GM21526 (cell line): ENCODE data around the gene VAV1.
"Not testable (repeated sequence)": the region's sequence is repeated elsewhere in the genome, so short reads cannot be mapped to it uniquely, and the experiment has no call there.

Experiments
- ATAC-seq: cut with Tn5 transposase; IDR thresholded peaks from one replicate; pipeline ENCODE4 v1.9.1; 2021; ENCODE audit warnings: moderate library complexity; ENCODE audit not compliant: unreplicated experiment, low FRiP score

VAV1 gene

DNA sequence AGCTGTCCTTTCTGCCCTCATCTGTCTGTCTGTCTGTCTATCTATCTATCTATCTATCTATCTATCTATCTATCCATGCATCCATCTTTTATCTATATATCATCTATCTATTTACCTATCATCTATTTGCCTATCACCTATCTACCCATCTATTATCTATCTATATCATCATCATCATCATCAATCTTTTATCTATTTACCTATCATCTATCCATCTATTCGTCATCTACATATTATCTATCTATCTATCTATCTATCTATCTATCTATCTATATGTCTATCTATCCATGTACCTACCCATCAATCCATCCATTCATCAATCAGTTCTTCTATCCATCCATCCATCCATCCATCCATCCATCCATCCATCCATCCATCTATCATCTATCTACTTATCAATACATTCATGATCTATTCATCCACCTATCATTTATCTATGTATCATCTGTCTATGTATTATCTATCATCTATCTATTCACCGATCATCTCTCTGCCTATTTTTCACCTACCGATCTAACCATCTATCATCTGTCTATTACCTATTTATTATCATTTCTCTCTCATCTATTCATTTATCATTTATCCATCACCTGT lies 65.7 kb downstream of the VAV1 start:
- ATAC-seq: no peak

DNA sequence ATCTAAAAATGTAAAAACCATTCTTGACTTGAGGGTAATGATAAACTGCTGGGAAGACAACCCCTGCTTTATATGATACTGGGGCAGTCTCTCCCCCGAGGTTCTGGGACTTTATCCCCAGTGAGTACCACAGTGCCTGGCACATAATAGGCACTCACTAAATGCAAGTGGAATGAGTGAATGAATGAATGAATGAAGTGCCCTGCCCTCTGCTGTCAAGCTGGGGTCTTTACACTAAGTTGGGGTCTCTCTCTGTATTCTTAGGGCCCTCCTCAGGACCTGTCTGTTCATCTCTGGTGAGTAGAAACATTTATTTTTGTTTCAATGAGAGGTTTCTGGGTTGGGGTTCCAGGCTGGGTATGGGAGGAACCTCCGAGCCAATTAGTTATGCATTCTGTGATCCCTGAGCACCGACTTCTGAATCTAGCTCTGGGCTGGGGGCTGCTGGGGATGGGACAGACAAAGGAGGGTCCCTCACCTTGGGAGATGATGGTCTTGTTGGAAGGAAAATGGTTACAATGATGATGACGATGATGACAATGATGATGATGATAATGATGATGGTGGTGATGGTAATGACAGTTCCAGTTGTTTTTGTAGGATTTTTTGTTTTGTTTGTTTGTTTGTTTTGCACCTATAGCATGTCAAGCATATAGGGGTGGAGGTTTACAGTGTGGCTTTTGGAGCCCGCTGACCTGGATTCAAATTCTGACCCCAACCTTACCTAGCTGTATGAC lies 70.5 kb downstream of the VAV1 start:
- ATAC-seq: no peak

DNA sequence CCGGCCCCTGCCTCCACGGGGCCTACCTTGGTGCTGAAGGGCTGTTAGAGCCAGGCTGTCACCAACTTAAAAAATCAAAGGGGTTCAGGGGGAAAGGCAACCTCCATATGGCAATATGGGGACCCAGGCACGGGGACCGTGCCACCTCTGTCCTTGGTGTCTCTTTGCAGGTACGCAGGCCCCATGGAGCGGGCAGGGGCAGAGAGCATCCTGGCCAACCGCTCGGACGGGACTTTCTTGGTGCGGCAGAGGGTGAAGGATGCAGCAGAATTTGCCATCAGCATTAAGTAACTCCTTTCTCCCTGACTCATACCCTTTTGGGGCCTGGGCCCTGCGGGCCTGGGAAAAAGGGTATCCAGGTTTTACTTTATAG lies 75.3 kb downstream of the VAV1 start:
- no peak for ATAC-seq

DNA sequence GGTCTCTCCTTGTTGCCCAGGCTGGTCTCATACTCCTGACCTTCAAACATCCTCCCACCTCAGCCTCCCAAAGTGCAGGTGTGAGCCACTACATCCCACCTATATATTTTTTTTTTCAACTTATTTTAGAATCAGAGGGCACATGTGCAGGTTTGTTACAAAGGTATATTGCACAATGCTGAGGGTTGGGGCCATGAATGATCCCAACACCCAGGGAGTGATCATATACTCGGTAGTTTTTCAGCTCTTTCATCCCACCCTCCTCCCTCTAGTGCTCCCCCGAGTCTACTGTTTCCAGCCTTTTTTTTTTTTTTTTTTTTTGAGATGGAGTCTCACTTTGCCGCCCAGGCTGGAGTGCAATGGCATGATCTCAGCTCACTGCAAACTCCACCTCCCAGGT lies 76.5 kb downstream of the VAV1 start:
- no peak for ATAC-seq

DNA sequence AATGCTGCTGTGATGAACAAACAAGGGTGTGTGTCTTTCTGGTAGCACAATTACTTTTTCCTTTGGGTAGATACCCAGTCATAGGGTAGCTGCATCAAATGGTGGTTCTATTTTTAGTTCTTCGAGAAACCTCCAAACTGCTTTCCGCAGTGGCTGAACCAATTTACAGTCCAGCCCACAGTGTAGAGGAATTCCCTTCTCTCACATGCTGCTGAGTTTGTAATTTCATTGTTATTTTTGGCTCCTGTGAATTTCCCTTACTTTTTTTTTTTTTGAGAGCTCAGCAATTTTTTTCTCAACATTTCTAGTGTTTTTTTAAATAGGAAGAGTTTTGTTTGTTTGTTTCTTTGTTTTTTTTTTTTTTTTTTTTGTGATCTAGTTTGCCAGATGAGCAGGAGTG lies 77.4 kb downstream of the VAV1 start:
- no peak for ATAC-seq

DNA sequence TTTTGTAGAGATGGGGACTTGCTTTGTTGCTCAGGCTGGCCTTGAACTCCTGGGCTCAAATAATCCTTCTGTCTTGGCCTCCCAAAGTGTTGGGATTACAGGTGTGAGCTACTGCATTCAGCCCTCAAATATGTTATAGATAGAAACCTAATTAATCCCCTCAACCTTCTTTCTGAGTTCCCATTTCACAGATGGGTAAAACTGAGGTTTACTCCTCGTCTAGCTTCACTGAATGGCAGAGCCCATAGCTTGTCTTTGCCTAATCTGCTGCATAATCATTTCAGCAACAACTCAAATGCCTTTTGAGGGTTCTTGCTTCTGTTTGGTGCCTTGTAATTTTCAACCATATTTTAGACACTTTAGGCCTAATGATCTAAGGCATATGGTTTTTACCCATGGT lies 78.9 kb downstream of the VAV1 start:
- no peak for ATAC-seq

DNA sequence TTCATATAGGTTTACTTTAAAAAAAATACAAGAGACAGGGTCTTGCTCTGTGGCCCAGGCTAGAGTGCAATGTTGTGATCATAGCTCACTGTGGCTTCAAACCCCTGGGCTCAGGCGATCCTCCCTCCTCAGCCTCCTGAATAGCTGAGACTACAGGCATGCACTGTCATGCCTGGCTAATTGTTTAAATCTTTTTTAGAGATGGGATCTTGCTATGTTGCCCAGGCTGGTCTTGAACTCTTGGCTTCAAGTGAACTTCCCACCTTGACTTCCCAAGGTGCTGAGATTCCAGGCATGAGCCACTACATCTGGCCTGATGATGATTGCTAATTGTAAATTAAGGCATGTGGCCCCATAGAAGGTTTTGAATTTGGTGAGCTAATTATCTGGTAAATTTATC lies 79.5 kb downstream of the VAV1 start:
- ATAC-seq: no peak

DNA sequence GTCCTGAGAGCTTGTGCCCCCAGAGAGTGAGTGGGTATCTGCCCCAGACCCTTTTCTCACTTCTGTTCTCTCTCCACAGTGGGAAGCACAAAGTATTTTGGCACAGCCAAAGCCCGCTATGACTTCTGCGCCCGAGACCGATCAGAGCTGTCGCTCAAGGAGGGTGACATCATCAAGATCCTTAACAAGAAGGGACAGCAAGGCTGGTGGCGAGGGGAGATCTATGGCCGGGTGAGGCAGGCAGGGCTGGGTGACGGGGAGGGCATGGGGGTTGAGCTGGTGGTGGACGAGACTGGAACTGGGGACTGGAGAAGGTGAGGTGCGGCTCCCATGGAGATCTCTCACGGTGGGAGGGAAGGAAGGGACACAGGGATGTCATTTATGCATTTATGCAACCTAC lies 81.4 kb downstream of the VAV1 start:
- ATAC-seq: no peak

DNA sequence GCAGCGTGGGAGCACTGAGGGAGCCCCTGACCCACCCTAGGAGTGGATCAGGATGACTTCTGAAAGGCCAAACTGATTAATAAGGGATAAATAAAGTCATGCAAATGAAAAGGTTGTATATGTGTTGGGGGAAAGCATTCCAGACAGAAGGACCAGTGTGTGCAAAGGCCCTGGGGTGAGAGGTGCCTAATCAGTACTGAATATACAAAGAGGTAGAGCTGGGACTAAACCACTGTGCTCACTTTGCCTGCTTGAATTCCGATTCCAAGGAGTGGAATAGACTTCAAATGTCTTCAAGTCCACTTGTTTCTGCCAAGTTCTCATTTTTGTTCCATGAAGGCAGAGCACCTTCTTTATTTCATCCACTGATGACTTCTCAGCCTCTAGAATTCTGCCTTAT lies 82.2 kb downstream of the VAV1 start:
- ATAC-seq: no peak

DNA sequence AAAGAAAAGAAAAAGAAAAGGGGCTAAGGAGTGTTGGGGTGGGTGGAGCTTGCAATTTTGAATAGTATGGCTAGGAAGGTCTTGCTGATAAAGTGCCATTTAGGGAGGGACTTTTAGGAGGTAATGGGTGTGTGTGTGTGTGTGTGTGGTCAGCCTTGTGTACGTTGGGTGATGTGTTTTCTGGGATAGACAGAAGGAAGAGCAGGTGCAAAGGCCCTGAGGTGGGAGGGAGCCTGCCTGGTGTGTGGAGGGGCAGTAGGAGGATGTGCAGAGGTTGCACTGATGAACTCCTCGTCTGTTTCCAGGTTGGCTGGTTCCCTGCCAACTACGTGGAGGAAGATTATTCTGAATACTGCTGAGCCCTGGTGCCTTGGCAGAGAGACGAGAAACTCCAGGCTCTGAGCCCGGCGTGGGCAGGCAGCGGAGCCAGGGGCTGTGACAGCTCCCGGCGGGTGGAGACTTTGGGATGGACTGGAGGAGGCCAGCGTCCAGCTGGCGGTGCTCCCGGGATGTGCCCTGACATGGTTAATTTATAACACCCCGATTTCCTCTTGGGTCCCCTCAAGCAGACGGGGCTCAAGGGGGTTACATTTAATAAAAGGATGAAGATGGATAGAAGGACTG lies 84.4 kb downstream of the VAV1 start:
- no peak for ATAC-seq

DNA sequence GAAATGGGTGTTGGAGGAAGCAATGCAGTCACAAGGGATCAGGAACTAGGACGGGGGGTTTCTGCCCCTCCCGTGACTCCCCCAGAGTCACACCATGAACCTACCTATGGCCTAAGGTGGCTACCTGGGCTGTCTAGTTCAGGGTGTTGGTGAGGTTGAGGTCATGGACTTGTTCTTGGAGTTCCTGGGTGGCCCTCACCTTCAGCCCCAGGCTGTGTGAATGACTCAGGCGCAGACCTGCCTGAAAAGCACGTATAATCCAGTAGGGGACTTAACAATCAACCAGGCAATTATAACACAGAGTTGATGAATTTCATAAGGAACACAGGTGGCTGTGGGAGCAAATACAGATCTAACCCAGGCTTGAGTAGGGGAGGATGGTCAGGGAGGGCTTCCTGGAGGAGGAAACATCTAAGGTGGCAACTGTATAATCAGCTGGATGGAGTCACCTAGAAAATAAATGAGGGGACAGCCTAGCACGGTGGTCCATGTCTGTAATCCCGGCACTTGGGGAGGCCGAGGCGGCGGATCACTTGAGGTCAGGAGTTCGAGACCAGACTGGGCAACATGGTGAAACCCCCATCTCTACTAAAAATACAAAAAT lies 89.3 kb downstream of the VAV1 start:
- no peak for ATAC-seq

DNA sequence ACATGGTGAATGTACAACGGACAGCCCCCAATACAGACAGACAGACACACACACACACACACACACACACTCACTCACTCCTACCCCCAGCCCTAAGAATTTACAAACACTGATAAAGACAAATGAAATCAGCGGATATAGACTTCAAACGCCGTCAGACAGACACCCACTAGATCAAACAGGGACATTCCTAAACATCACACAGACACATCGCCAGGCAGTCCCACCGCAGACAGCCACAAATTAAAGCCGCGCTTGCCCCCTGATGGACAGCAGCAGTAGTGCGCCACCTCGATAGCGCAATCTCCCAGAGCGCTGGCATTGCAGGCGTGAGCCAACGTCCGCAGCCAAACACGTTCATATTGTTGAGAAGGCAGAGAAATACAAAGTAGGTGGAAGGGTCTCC lies 90.2 kb downstream of the VAV1 start:
- ATAC-seq: peak; percentile 49

DNA sequence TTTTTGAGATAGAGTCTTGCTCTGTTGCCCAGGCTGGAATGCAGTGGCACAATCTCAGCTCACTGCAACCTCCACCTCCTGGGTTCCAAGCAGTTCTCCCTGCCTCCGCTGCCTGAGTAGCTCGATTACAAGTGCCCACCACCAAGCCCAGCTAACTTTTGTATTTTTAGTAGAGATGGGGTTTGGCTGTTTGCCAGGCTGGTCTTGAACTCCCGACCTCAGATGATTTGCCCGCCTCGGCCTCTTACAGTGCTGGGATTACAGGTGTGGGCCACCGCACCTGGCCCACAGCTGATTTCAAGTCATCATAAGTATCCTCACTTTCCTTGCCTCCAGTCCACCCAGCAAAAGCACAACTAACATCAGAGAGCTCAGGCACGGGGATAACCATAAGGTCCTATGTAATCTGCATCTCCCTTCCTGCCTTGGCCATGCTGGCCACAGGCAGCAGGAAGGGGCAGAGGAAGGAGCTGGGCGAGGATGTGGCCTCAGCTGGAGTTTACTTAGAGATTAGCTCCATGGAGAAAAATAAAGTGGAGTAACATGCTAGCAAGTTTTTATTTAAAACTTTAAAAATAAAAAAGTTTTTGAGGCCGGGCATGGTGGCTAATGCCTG lies 91.9 kb downstream of the VAV1 start:
- no peak for ATAC-seq

DNA sequence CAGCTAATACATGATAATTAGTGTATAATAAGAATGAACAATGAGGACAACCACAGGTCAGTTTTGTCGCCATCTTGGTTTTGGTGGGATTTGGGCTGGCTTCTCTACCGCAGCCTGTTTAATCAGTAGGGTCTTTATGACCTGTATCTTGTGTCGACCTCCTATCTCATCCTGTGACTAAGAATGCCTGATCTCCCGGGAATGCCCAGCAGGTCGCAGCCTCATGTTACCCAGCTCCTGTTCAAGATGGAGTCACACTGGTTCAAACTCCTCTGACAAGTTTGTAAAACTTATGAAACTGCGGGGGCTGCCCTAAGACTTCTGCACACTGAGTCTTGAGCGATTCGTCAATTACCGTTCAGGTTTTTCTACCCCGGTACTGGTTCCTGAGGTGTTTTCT lies 93.3 kb downstream of the VAV1 start:
- ATAC-seq: no peak

DNA sequence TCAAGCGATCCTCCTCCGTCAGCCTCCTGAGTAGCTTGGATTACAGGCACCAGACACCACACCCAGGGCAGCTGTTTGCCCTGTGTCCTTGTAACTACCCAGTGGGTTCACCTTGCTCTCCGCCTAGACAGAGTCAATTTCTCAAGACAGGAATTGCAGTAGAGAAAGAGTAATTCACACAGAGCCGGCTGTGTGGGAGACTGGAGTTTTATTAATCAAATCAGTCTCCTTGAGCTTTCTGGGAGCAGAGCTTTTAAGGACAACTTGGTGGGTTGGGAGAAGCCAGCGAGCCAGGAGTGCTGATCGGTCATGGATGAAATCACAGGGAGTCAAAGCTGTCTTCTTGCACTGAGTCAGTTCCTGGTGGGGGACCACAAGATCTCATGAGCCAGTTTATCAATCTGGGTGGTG lies 94.2 kb downstream of the VAV1 start:
- ATAC-seq: no peak

DNA sequence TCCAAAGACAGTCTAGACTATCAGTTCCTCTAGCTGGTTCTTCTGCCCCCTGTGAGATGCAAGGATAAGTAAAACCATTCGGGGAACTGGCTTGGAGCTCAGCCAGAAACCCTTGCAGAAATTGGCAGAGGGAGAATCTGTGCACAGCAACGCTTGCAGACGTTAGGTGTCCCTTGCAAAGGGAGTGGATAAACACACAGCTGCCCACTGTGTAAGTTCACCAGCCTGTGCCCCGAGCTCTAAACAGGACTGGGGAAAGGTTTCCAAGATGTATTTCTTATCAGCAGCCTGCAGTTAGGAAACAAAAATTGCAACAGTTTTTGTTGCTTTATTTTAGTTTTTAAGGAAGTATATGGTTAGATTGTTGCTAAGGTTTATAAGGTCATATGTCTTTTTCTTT lies 95.8 kb downstream of the VAV1 start:
- no peak for ATAC-seq

DNA sequence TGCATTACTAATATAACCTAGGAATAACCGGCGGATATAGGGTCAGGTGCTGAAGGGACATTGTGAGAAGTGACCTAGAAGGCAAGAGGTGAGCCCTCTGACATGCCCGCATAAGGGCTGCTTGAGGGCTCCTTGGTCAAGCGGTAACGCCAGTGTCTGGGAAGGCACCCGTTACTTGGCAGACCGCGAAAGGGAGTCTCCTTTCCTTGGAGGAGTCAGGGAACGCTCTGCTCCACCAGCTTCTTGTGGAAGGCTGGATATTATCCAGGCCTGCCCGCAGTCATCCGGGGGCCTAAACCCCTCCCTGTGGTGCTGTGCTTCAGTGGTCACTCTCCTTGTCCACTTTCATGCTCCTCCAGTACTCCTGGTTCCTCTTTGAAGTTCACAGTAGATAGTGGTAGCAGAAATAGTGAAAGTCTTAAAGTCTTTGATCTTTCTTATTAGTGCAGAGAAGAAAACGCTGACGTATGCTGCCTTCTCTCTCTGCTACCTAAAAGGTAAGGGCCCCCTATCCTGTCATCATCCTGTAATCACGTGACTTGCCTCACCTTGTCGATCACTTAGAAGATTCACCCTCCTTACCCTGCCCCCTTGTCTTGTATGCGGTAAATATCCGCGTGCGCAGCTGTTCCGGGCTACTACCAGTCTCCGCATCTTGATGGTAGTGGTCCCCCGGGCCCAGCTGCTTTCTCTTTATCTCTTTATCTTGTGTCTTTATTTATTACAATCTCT lies 96.8 kb downstream of the VAV1 start:
- ATAC-seq: not testable (repeated sequence)

DNA sequence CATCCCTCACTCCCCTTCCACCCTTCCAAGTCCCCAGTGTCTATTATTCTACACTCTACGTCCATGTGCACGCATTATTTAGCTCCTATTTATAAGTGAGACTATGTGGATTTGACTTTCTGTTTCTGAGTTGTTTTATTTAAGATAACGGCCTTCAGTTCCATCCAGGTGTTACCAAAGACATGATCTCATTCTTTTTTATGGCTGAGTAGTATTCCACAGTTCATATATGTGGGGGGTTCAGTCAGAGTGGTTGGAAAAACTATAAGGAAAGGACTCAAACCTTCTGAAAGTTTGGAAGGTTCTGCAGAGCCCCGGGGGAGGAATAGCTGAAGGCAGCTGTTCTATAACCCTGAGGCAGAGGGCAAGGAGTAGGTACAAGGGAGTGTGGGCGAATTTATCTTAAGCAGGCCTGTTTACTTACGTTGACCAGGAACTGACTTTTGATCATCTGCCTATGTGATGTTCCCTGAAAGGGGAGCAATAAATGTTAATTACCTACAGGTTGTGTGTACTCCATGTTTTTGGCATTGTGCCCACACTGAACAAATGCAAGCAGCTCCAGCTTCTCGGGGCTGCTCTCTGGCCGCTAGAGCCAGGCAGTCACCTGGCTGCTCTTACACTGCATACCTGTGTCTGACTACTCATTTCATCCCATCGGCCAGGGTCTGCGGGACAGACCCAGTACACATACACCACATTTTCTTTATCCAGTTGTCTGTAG lies 101.4 kb downstream of the VAV1 start:
- ATAC-seq: no peak

DNA sequence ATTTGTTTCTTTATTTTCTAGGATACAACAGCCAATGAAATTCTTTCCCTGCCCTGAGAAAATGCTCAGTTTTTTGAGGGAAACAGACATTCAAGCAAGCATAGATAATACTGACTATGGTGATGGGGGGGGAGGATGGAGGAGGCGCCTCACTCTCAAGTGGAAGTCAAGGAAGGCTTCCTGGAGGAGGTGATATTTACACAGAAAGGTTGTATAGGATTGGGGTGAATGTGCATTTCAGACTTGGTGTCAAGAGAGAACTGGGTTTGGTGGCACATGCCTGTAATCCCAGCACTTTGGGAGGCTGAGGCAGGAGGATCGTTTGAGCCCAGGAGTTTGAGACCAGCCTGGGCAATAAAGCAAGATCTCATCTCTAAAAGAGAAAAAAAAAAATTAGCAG lies 102.7 kb downstream of the VAV1 start:
- ATAC-seq: no peak

DNA sequence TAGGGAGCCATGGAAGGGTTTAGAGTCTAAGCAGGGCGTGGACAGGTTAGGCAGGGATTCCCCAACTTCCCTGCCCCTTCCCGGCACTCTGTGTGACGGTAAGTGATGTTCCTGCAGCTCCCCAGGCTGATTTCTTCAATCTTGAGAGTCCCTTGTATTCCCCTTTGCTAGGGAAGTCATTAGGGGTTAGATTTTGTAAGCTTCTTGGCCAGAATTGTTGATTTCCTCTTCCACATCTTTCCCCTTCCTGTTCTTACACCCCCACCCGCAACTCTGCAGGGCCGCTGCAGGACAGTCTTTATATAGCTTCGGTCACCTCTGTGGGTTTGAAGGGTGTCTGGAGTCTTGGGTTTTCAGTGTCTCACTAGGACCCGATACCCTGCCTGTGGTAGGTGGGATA lies 104.2 kb downstream of the VAV1 start:
- no peak for ATAC-seq
